Left ventricle myocardium inferior (tissue), 1 donor: ENCODE data around the gene TMEM187. TPM values are rescaled to one million over a fixed set of nuclear protein-coding genes. Genes with fewer than 3 reads are reported as not detected.

ENCODE experiments used
- DNase-seq: peaks from one replicate; pipeline ENCODE4 v3.0.0-alpha.2; 2020
- H3K27ac ChIP-seq: fragments of 200-600 bp; replicated peaks from 2 replicates; pipeline ENCODE4 v1.8.0; 2021
- H3K27me3 ChIP-seq: fragments of 200-600 bp; 2 replicates; pipeline ENCODE4 v1.8.0; 2021; ENCODE audit warnings: low read depth
- H3K36me3 ChIP-seq: fragments of 200-600 bp; 2 replicates; pipeline ENCODE4 v1.8.0; 2021
- H3K4me1 ChIP-seq: fragments of 200-600 bp; 2 replicates; pipeline ENCODE4 v1.8.0; 2021
- H3K4me3 ChIP-seq: fragments of 200-600 bp; 2 replicates; pipeline ENCODE4 v1.8.0; 2021; ENCODE audit warnings: mild to moderate bottlenecking, moderate library complexity
- H3K9me3 ChIP-seq: fragments of 200-600 bp; replicated peaks from 2 replicates; pipeline ENCODE4 v1.8.0; 2021
- intact Hi-C: fragments of 100-400 bp; cut with micrococcal nuclease; formaldehyde crosslinking; loops from one replicate; pipeline ENCODE4 v1.11.0; 2022
- total RNA-seq: library from RNA; stranded (reverse); fragmentation: NEBNext Ultra II Directional; extraction: Animal tissue kit (Norgen Biotek cat#: 25700); gene quantifications from one replicate; pipeline ENCODE4 v1.2.1, GENCODE V29; 2021
- TF ChIP-seq, protein P1 (sequence below): fragments of 200-600 bp; IDR thresholded peaks from 2 replicates; pipeline ENCODE4 v1.8.0; 2021; ENCODE audit warnings: antibody characterized with exemption, mild to moderate bottlenecking, borderline replicate concordance
- donor health status: DM: no; HTN: yes; CAD: no; lungs with severe emphysema.

The TMEM187 gene
- total RNA-seq, 1 donor from 2014 or later, result 6.4 TPM

DNA sequence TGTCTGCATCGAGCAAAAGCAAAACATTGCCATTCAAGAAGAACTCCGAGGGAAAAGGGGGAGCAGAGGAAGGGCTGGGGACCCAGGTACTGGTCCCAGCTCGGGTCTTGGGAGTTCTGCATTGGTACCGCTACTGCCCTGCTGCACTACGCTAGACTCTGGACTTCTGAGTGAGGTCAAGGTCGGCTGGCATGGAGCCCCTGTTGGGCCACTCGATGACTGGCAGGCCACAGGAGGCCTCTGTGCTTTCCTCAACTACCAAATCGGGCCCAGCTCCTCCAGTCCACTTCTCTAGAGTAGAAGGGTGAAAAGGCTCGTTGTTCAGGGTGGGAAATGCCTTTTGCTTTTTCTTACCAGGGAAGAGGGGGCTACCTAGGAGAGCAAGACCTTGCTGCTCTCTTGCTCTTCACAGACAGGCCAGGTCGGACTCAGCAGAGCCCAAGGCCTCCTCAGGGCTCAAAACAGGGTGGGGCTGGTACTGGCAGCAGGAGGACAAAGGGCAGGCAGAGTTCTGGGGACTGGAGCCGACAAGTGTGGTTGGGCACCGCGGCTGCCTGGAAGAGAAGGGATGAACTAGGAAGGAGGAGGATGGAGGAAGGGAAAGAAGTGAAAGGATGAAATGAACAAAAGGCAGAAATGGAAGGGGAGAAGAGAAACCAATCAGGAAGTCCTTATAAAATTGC, 56.1 kb downstream of the TMEM187 start:
- no peaks in the 10 kb centered on the region for H3K27me3 ChIP-seq
- H3K27ac ChIP-seq, result no peak overlapping the region
- H3K4me3 ChIP-seq, result no peak overlapping the region
- H3K36me3 ChIP-seq, result peaks cover 15% of the 10 kb centered on the region
- intact Hi-C loops, result no loop called here
- no peaks in the 10 kb centered on the region for H3K9me3 ChIP-seq
- DNase-seq, result no peak
- peaks cover 35% of the 10 kb centered on the region for H3K4me1 ChIP-seq
- TF ChIP-seq, protein P1, sequence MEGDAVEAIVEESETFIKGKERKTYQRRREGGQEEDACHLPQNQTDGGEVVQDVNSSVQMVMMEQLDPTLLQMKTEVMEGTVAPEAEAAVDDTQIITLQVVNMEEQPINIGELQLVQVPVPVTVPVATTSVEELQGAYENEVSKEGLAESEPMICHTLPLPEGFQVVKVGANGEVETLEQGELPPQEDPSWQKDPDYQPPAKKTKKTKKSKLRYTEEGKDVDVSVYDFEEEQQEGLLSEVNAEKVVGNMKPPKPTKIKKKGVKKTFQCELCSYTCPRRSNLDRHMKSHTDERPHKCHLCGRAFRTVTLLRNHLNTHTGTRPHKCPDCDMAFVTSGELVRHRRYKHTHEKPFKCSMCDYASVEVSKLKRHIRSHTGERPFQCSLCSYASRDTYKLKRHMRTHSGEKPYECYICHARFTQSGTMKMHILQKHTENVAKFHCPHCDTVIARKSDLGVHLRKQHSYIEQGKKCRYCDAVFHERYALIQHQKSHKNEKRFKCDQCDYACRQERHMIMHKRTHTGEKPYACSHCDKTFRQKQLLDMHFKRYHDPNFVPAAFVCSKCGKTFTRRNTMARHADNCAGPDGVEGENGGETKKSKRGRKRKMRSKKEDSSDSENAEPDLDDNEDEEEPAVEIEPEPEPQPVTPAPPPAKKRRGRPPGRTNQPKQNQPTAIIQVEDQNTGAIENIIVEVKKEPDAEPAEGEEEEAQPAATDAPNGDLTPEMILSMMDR, result no peak

DNA sequence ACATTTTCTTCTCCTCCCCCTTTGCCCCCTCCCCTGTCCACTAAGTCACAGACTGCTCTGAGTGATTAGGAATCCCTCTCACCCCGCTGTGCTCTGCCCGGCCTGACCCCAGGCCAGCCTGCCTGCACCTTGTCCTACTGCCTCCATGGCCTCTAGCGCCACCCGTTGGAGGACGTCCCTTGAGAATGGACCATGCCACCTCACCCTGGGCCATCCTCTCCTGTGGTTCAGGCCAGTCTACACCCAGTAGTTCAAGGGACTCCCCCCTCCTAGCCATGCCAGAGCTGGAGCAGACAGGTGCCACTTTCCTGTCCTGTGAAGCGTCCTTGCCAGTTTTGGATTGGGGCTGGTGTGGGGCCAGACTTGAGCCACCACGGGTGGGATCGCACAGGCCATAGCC, 56.9 kb downstream of the TMEM187 start:
- DNase-seq, result no peak
- H3K27me3 ChIP-seq, result no peaks in the 10 kb centered on the region
- TF ChIP-seq, protein P1, result no peak
- intact Hi-C loops, result no loop called here
- peaks cover 39% of the 10 kb centered on the region for H3K4me1 ChIP-seq
- H3K4me3 ChIP-seq, result no peak overlapping the region
- peaks cover 15% of the 10 kb centered on the region for H3K36me3 ChIP-seq
- H3K27ac ChIP-seq, result no peak overlapping the region
- no peaks in the 10 kb centered on the region for H3K9me3 ChIP-seq

DNA sequence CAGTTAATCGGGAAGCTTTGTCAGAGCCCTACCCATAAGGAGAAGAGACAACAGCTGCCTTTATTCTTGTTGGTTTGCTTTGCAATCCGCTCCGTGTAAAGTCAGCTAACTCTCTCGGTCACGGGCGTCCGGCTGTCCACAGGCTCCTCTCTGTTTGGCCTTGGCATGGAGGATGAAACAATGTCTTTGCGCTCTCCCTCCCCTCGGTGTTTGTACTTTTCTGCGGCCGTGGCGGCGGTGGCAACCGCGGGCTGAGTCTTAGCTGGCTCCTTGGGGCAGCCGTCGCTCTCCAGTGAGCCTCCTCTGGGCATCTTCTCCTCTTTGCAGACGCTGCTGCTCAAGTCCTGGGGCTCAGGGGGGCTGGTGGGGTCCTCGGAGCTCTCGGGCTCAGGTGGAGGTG, 57.7 kb downstream of the TMEM187 start:
- Histone ChIP-seq H3K36me3 (peaks cover 15% of the 10 kb centered on the region), H3K9me3 (no peaks in the 10 kb centered on the region), H3K4me1 (peaks cover 37% of the 10 kb centered on the region), H3K4me3 (no peak overlapping the region), H3K27ac (no peak overlapping the region), H3K27me3 (no peaks in the 10 kb centered on the region)
- TF ChIP-seq, protein P1, result no peak
- DNase-seq, result no peak
- intact Hi-C loops, result no loop called here

DNA sequence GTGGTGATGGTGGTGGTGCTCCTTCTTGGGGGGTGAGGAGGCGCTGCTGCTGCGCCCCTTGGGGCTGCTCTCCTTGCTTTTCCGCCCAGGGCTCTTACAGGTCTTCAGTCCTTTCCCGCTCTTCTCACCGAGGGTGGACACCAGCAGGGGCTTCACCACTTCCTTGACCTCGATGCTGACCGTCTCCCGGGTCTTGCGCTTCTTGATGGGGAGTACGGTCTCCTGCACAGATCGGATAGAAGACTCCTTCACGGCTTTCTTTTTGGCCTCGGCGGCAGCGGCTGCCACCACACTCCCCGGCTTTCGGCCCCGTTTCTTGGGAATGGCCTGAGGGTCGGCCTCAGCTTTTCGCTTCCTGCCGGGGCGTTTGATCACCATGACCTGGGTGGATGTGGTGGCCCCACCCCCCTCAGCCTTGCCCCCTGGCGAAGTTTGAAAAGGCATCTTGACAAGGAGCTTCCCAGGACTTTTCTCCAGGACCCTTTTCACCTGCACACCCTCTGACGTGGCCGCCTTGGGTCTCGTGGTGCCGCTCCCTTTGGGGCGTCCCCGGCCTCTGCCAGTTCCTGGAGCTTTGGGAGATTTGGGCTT, 58.3 kb downstream of the TMEM187 start:
- H3K9me3 ChIP-seq, result no peaks in the 10 kb centered on the region
- H3K4me3 ChIP-seq, result no peak overlapping the region
- H3K27ac ChIP-seq, result no peak overlapping the region
- TF ChIP-seq, protein P1, result no peak
- DNase-seq, result no peak
- H3K27me3 ChIP-seq, result no peaks in the 10 kb centered on the region
- H3K4me1 ChIP-seq, result peaks cover 40% of the 10 kb centered on the region
- intact Hi-C loops, result no loop called here
- peaks cover 15% of the 10 kb centered on the region for H3K36me3 ChIP-seq

DNA sequence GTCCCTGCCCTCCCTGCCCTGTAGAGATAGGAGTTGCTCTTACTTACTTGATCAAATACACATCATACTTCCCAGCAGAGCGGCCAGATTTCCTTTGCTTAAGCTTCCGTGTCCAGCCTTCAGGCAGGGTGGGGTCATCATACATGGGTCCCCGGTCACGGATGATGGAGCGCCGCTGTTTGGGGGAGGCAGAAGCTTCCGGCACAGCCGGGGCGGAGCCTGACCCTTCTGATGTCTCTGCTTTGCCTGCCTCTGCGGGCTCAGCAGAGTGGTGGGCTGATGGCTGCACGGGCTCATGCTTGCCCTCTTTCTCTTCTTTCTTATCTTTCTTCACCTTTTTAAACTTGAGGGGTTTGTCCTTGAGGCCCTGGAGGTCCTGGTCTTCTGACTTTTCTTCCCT, 59.6 kb downstream of the TMEM187 start:
- Histone ChIP-seq H3K27me3 (no peaks in the 10 kb centered on the region), H3K27ac (no peak overlapping the region), H3K36me3 (peaks cover 15% of the 10 kb centered on the region), H3K9me3 (no peaks in the 10 kb centered on the region), H3K4me3 (no peak overlapping the region), H3K4me1 (peaks cover 46% of the 10 kb centered on the region)
- TF ChIP-seq, protein P1, result no peak
- no peak for DNase-seq
- intact Hi-C loops, result no loop called here
